Lung (tissue), 12 donors: ENCODE measurements around the gene UMPS. TPM values are rescaled to one million over a fixed set of nuclear protein-coding genes. Genes with fewer than 3 reads are reported as not detected.

Experiments used
- ATAC-seq: fragments of 200-7000 bp; cut with Tn5 transposase; one replicate; pipeline ENCODE4 v1.9.1; 2020; ENCODE audit warnings: moderate number of reproducible peaks; ENCODE audit not compliant: insufficient read depth, low FRiP score
- DNase-seq, 3 donors: peaks; one replicate each; pipeline ENCODE4 v3.0.0-alpha.2; 2013 to 2017
- H3K27ac ChIP-seq, 2 donors: one replicate each; pipeline ENCODE4 v1.5.1; 2013; ENCODE audit warnings: mild to moderate bottlenecking in 2 of 2, moderate library complexity in 2 of 2, control low read depth in 1 of 2, inconsistent platforms in 1 of 2, low read depth in 1 of 2, low read length in 1 of 2
- H3K27me3 ChIP-seq, 3 donors: one replicate each; pipeline ENCODE4 v1.5.1; 2013; ENCODE audit warnings: low read length in 2 of 3; ENCODE audit not compliant: control insufficient read depth in 3 of 3, insufficient read depth in 3 of 3
- H3K36me3 ChIP-seq, 4 donors: one replicate each; pipeline ENCODE4 v1.5.1; 2013; ENCODE audit warnings: low read length in 4 of 4, mild to moderate bottlenecking in 1 of 4, moderate library complexity in 1 of 4; ENCODE audit not compliant: control insufficient read depth in 4 of 4, insufficient read depth in 4 of 4
- H3K4me1 ChIP-seq, 5 donors: one replicate each; pipeline ENCODE4 v1.5.1; 2013; ENCODE audit warnings: low read length in 5 of 5, mild to moderate bottlenecking in 2 of 5, moderate library complexity in 1 of 5; ENCODE audit not compliant: control insufficient read depth in 5 of 5, insufficient read depth in 5 of 5
- H3K4me3 ChIP-seq: one replicate; pipeline ENCODE4 v1.5.1; 2013; ENCODE audit warnings: mild to moderate bottlenecking, control low read depth, moderate library complexity
- H3K9ac ChIP-seq, 2 donors: one replicate each; pipeline ENCODE4 v1.5.1; 2013; ENCODE audit warnings: low read length in 2 of 2, control low read depth in 1 of 2; ENCODE audit not compliant: insufficient read depth in 1 of 2
- H3K9me3 ChIP-seq, 4 donors: one replicate each; pipeline ENCODE4 v1.5.1; 2013; ENCODE audit warnings: low read length in 3 of 4, mild to moderate bottlenecking in 1 of 4, moderate library complexity in 1 of 4; ENCODE audit not compliant: control insufficient read depth in 4 of 4, insufficient read depth in 3 of 4
- WGBS, 2 donors: extraction: QIAGEN DNeasy Blood & Tissue Kit; methylation state at CpG; one replicate each; pipeline ENCODE4 v1.1.7; 2013; 5-methylcytosine and 5-hydroxymethylcytosine counted together
- polyA plus RNA-seq, 2 donors: library from polyadenylated mRNA; stranded (reverse); fragments of 200-250 nt; gene quantifications; one replicate each; pipeline ENCODE4 v1.2.1, GENCODE V29; 2013
- total RNA-seq, 2 donors: library from RNA; depleted of rRNA in 1 of 2; stranded (reverse); fragments of >200 nt in 1 of 2; gene quantifications; one replicate each; pipeline ENCODE4 v1.2.1, GENCODE V29; 2014 to 2021
- TF ChIP-seq, protein P1 (sequence below): IDR thresholded peaks from 2 replicates; pipeline ENCODE4 v1.5.1; 2012; ENCODE audit warnings: mild to moderate bottlenecking; ENCODE audit errors: control extremely low read depth, extremely low read depth
- donor health status: control.
- donor health status: control.
- donor health status: Bipolar disorder and iron deficiency.
- donor health status: healthy.
- donor health status: DM: yes; HTN: yes; CAD: no.

Gene UMPS
- total and polyA plus RNA-seq, 4 donors: 17.4 to 27.6 (median 20.4) TPM

DNA sequence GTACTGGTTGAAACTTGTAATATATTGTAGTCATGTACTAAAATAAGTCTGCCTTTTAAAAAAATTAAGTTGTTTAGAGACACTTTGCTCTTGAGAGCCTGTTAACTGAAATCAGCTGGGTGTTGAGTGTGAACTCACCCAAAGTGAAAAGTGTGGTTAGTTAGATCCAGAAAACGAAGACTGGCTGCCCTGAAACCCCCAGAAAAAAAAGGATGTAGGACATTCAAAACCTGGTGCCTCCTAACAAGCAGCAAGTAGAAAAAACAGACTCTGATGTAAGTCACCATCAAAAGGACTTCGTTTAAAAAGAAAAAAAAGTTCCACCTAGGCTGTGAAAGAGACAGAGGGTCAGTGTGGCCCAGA lies 40.8 kb downstream of the UMPS start:
- peak overlapping the region in 1 of 2 donors; percentile 36 for H3K27ac ChIP-seq
- TF ChIP-seq, protein P1, sequence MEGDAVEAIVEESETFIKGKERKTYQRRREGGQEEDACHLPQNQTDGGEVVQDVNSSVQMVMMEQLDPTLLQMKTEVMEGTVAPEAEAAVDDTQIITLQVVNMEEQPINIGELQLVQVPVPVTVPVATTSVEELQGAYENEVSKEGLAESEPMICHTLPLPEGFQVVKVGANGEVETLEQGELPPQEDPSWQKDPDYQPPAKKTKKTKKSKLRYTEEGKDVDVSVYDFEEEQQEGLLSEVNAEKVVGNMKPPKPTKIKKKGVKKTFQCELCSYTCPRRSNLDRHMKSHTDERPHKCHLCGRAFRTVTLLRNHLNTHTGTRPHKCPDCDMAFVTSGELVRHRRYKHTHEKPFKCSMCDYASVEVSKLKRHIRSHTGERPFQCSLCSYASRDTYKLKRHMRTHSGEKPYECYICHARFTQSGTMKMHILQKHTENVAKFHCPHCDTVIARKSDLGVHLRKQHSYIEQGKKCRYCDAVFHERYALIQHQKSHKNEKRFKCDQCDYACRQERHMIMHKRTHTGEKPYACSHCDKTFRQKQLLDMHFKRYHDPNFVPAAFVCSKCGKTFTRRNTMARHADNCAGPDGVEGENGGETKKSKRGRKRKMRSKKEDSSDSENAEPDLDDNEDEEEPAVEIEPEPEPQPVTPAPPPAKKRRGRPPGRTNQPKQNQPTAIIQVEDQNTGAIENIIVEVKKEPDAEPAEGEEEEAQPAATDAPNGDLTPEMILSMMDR: no peak
- whole genome bisulfite sequencing, 2 donors: 62 to 74% methylated on average over 2 of the region's 2 CpGs
- H3K36me3 ChIP-seq: peaks cover 0 to 11% (median 7%) of the 10 kb centered on the region in 4 donors
- ATAC-seq (no peak), DNase-seq (no peak)
- H3K9ac ChIP-seq: no peak overlapping the region
- peaks cover 13 to 35% (median 24%) of the 10 kb centered on the region in 5 donors for H3K4me1 ChIP-seq
- H3K27me3 ChIP-seq: no peaks in the 10 kb centered on the region
- peaks cover 0 to 5% (median 0%) of the 10 kb centered on the region in 4 donors for H3K9me3 ChIP-seq
- no peak overlapping the region for H3K4me3 ChIP-seq

DNA sequence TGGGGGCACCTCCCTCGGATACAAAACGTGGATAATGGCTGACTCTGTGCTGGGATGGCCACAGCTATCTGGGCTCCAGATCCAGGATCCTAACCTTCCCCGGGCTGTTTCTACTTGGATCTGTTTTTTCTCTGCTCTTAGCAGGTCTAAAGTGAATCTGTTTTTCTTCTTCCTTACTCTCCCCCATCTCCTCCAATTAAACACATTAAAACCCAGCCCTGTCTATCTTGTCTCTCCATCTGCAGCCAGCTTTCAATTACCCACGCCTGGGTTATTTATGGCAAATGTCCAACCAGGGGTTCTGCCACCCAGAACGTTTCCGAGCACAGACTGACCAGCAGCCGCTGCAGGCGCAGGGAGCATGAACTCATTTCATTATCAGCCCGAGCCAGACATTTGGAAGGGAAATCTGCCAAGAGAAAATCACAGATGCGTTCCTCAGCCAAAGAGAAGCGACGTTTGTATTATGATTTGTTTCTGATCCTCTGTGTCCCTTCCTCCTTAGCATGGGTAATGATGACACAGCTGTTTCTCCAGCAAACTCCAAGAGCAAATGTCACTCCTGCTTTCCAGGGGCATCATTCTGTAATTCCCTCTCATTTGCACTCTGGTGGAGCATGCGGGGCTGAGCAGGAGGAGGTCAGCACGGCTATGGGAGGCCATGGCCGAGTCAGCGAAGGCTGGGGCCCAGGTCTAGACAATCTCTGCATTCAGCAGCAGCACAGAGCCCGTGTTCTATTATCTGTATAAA lies 42.0 kb downstream of the UMPS start:
- Histone ChIP-seq H3K27me3 (no peaks in the 10 kb centered on the region), H3K4me3 (no peak overlapping the region), H3K27ac (peak overlapping the region; percentile 51 to 63), H3K9ac (no peak overlapping the region), H3K9me3 (peaks cover 0 to 5% (median 0%) of the 10 kb centered on the region in 4 donors), H3K36me3 (peaks cover 0 to 6% (median 4%) of the 10 kb centered on the region in 4 donors), H3K4me1 (peaks cover 13 to 35% (median 24%) of the 10 kb centered on the region in 5 donors)
- DNase-seq: peak; percentile 78 to 93 (median 92)
- TF ChIP-seq, protein P1: no peak
- WGBS, 2 donors: 25 to 33% methylated on average over 17 of the region's 17 CpGs
- ATAC-seq: peak; percentile 17

DNA sequence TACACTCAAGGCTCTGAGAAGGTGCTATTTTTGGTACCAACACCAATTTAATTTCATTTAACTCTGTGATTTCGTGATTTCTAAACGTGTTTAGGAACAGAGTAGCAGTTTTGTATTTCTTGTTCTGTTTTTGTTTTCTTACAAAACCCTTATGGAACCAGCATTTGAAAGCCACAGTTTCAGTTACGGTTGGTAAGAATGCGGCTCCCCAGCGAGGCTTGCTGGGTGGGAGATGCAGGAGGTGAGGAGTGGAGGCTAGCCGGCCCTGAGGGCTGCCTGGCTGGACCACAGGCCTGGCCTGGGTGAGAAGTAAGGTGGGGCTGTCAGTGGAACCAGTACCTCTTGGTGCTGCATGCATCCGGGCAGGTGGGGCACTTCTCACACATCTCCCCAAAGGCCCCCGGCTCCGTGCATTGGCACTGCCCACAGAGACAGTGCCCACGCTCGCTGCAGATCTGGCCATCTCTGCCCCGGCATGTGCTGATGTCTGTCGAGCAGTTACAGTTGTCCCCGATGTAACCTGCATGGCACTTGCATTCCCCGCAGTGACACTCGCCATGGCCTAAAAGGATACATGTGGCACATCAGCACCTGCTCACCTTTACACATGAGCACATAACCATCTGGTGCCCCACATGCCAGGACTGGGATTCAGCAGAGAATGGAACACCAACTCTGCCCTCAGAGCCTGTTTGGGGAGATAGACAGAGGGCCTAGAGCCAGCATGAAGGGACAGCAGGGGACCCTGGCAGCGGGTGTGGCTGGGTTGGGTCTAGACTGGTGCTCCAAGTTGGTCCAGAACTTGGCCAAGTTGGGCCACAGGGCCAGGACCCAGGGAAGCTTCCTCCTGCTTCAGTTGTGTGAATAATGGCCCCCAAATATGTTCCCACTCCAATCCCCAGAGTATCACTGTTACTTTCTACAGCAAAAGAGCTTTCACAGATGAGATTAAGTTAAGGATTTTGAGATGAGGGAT lies 43.4 kb downstream of the UMPS start:
- no peaks in the 10 kb centered on the region for H3K27me3 ChIP-seq
- no peak for ATAC-seq
- H3K9me3 ChIP-seq: peaks cover 0 to 5% (median 0%) of the 10 kb centered on the region in 4 donors
- no peak for DNase-seq
- H3K27ac ChIP-seq: peak overlapping the region in 1 of 2 donors; percentile 28
- TF ChIP-seq, protein P1: no peak
- WGBS, 2 donors: 93 to 95% methylated on average over 17 of the region's 17 CpGs
- no peak overlapping the region for H3K4me3 ChIP-seq
- H3K9ac ChIP-seq: no peak overlapping the region
- peaks cover 13 to 42% (median 24%) of the 10 kb centered on the region in 5 donors for H3K4me1 ChIP-seq
- H3K36me3 ChIP-seq: peaks cover 0 to 6% (median 2%) of the 10 kb centered on the region in 4 donors
